ENCODE measurements around the gene MDFIC2.

The MDFIC2 gene

GRCh38 chr3:70185661-70186060, 126.8 kb downstream of the MDFIC2 start:
- FAIRE-seq (no peak), DNase-seq (ENCODE audit: insufficient read length, low spot score) (no peak)

GRCh38 chr3:70183781-70184504, 128.5 kb downstream of the MDFIC2 start:
- FAIRE-seq: no peak
- no peak for DNase-seq (ENCODE audit: insufficient read length, low spot score)

GRCh38 chr3:70182166-70182565, 130.3 kb downstream of the MDFIC2 start:
- FAIRE-seq: no peak
- DNase-seq (ENCODE audit: insufficient read length, low spot score): no peak

GRCh38 chr3:70180664-70181063, 131.8 kb downstream of the MDFIC2 start:
- no peak for FAIRE-seq
- no peak for DNase-seq (ENCODE audit: insufficient read length, low spot score)

- no peak for FAIRE-seq
Measured at GRCh38 chr3:70179111-70179510, 133.3 kb downstream of the MDFIC2 start.

GRCh38 chr3:70177881-70178645, 134.4 kb downstream of the MDFIC2 start:
- FAIRE-seq: no peak
- no peak for DNase-seq (ENCODE audit: insufficient read length, low spot score)

More at GRCh38 chr3:70179111-70179510, 133.3 kb downstream of the MDFIC2 start:
- no peak for DNase-seq (ENCODE audit: insufficient read length, low spot score)

GRCh38 chr3:70176224-70176623, 136.2 kb downstream of the MDFIC2 start:
- FAIRE-seq: no peak
- DNase-seq (ENCODE audit: insufficient read length, low spot score): no peak

- FAIRE-seq (no peak), DNase-seq (ENCODE audit: insufficient read length, low spot score) (no peak)
Measured at GRCh38 chr3:70156808-70157207, 155.6 kb downstream of the MDFIC2 start.

- no peak for DNase-seq (ENCODE audit: insufficient read length, low spot score)
- FAIRE-seq: no peak
Measured at GRCh38 chr3:70150599-70150998, 161.8 kb downstream of the MDFIC2 start.

- DNase-seq (ENCODE audit: insufficient read length, low spot score): no peak
- FAIRE-seq: no peak
Measured at GRCh38 chr3:70149714-70150400, 162.6 kb downstream of the MDFIC2 start.

All from HTR-8/SVneo (cell line).